ENCODE data around the gene STK25.
"Not testable (repeated sequence)": the region's sequence is repeated elsewhere in the genome, so short reads cannot be mapped to it uniquely, and the experiment has no call there.

The STK25 gene

DNA sequence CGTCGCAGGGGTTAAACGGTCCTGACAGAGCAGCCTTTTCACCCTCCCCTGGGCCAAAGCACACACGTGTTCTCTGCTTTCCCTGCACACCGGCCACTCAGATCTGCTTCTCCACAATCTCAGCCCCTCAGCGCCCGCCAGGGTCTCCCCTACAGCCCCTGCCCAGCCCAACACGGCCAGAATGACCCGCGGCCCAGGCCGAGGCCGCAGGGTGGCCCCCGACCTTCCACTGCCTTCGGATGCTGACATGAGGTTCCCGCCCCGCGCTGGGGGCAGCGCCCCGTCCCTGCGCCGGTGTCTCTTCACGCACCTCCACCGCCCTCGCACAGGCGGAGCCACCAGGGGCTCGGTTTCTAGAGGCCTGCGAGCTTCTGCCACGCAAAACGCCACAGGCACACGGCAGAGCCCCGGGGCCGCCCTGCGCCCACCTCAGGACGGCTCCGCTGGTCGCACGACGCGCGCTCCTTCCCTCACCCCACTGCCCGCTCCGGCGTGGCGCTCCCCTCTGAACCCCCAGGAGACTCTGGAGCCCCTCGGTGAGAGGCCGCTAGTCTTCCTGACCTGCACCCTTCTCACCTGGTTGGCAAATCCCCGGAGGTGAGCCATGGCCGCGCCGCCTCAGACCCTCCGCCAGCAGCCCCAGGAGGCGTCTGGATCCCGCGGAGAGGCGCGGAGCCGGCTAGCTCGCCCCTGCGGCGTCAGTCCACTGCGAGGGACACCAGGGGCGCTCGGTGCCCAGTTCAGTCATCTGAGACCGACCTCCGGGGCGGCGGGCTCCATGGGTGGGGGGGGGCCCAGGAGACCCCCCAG, 749 bp downstream of the STK25 start:
- peak; percentile 24 to 27 for DNase-seq

GRCh38 chr2:241506793-241507429, 1.5 kb downstream of the STK25 start:
- DNase-seq, result no peak

DNA sequence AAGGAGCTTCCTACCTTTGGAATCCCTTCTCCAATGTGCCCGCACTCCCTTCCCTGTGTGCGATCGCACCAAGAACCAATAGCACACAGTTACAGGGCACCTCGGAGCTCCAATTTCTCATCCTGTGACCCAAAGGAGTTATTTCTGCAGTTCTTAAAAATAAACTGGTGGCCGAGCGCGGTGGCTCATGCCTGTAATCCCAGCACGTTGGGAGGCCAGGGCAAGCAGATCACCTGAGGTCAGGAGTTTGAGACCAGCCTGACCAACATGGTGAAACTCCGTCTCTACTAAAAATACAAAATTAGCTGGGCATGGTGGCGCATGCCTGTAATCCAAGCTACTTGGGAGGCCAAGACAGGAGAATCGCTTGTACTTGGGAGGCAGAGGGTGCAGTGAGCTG, 2.1 kb downstream of the STK25 start:
- not testable (repeated sequence) for DNase-seq

- no peak for DNase-seq
Observed at GRCh38 chr2:241505781-241506201, 2.6 kb downstream of the STK25 start.

GRCh38 chr2:241505086-241505780, 3.2 kb downstream of the STK25 start:
- no peak for DNase-seq

DNA sequence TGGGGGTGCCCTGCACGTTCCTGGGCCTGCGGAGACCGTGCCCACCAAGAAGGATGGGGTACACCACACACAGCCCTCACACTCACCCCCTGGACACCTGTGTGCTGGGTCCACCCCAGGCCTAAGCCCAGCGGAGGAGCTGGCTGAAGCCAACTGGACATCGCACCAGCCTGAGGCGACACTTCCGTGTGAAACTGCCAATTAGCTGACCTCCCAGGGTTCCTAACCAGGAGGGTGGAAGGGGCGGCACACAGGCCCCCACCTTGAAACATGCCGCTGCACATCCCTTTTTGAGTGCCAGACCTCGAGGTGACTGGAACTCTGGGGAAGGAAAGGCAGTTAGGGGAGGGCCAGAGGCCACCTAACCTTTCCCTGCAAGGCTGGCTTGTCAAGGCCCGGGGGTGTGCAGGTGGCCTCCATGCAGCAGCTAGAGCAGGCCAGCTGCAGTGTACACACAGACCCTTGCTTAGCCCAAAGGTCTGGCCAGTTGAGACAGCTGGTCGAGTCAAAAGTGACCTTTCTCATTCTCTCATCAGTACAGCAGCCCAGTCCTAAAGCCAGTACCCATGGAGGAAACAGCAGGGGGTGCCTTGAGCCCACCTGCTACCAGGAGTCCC, 4.5 kb downstream of the STK25 start:
- no peak for DNase-seq

- no peak for DNase-seq
Observed at GRCh38 chr2:241502281-241502680, 6.1 kb downstream of the STK25 start.

DNA sequence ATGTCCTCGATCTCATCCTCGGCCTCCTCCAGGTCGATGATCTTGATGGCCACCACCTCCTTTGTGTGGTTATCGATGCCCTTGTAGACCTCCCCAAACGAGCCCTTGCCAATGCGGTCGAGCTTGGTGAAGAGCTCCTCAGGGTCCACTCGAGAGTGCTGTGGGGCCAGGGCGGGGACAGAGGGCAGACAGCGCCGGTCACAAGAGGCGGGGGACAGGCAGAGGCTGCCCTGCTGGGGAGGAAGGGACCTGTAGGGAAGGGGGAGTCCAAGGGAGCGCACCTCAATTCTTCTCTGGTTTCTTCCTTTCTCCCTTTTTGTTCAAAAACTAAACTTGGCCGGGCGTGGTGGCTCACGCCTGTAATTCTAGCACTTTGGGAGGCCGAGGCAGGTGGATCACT, 6.8 kb downstream of the STK25 start:
- DNase-seq, result no peak

DNA sequence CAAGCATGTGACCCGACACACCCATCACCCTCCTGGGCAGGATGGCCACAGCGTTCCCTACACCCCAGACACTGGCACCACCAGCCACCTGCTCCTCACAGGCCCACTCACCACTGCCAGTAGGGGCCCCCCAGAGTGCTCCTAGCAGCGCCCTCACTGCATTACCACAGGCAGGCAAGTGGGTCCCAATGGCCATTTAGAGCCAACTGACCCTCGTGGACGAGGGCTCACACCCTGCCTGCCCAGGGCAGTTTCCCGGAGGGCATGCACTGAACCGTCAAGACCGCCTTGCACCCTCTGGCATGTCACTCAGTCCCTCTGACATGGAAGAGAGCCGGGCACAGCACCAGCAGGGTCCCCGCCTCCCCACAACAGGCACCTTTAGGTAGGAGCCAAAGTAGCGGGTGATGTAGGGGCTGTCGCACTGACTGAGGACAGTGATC, 7.3 kb downstream of the STK25 start:
- no peak for DNase-seq

DNA sequence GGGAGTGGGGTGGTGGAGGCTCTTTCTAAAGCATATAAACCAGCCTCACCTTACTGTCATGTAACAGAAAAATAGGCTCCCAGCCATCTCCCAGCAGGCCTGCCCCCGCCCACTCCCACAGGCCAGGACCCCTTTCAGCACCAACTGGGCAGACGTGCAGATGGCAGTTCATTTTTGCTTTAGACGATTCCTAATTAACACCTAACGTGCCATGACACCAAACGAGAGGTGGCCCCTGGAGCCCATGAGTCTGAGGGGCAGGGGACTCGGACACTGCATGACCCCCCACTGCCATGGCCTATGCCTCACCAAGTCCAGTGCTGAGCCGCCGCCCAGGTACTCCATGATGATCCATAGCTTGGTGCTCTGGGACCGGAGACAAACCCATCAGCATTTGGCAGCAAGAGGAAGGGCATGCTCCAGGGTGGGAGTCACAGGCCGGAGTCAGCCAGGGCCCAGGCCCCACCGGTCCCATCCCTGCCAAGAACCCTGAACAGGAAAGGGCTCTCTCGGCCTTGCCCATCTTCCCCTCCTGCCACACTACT, 7.9 kb downstream of the STK25 start:
- no peak for DNase-seq

DNA sequence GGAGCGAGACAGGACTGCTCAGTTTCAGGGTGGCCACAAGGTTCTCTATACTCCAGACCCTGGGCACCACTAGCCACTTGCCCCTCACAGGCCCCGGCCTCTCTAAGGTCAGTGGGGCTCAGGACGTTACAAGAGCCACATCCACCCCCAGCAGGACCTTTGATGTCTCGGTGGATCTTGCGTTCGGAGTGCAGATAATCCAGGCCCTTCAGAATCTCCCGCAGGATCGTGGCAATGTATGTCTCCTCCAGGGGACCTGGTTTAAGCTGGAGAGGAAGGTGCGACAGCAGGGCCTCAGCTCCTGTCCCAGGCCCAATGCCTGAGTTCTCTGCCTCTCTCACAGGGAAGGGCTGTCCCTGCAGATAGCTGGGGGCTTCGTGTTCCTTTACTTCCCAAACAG, 8.4 kb downstream of the STK25 start:
- DNase-seq, result no peak

- DNase-seq, result no peak
Observed at GRCh38 chr2:241499146-241499965, 9.0 kb downstream of the STK25 start.

DNA sequence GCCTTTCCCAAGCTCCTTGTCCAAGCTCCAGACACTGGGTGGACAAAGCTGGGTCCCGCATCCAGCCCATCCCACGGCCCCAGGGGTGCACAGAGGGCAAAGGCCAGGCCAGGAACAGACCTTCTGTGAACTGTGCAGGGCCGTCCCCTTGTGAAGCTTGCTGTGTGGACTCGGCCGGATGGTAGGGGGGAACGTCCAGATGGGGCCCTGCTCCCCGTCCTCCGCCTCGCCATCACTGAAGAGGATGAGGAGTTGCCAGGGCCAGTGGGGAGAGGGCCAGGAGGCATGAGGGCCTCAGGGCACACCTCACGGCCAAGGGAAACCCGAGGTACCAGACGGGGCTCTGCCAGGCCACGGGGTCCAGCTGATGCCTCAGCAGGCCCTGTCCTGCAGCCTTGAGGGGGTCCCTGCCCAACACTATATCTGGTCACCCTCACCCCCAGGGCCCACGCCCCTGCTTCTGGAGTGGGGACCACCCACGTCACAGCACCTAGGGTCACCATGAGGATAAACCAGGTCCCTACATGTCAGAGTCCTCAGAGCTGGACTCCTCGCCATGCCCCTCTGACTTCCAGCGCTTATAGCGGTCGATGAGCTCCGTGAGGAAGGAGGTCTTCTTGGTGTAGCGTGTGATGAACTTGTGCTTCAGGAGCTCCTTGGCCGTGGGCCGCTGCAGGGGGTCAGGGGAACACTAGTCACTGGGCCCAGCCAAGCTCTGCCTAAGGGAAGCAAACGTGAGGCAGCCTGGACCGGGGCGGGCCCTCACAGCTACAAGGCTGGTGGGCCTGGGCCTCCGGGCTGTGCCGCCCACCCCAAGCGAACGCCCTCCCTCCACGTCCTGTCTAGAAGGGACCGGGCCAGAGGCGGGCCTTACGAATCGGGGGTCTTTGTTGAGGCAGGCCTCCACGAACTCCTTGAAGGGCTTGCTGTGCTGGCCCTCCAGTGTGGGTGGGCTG, 10.0 kb downstream of the STK25 start:
- no peak for DNase-seq

DNA sequence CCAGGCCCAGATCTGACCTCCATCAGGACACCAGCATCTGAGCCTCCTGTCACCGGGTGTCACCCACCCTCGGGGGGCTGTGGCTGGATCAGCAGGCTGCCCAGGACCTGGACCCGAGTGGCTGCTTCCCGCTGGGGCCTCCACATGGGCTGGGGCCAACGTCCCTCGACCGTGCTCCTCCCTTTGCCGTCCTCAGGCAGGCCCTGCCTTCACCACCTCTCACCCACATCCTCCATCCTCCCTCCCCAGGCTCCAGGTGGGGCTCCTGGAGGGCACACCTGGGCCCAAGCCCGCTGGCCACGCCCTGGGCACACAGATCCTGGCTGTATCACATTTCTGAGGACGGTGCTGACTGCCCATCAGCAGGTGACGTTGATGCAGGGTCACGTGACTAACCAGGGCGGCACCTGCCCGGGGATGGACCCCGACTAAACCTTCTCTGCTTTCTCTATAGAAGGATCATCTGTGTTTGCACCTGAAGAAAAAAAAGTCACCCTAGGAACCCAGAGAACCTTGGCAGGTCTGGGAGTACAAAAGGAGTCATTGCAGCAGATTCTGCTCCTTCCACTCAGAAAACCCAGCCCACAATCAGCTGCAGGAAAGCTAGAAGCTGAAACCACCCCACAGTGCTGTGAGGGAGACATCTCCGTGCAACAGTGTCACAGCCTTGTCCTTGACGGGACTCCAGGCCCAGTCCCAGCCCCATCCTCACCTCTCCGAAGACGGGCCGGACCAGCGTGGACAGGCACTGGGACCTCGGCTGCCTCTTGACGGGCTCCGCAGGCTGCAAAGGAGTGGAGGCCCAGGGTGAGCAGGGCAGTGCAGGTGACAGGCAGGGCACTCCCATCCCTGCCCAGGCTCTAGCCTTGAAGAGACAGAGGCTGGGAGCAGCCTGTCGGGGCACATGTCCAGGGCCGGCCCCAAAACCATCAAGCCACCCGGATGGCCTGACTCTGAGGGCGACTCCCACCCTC, 11.2 kb downstream of the STK25 start:
- no peak for DNase-seq

DNA sequence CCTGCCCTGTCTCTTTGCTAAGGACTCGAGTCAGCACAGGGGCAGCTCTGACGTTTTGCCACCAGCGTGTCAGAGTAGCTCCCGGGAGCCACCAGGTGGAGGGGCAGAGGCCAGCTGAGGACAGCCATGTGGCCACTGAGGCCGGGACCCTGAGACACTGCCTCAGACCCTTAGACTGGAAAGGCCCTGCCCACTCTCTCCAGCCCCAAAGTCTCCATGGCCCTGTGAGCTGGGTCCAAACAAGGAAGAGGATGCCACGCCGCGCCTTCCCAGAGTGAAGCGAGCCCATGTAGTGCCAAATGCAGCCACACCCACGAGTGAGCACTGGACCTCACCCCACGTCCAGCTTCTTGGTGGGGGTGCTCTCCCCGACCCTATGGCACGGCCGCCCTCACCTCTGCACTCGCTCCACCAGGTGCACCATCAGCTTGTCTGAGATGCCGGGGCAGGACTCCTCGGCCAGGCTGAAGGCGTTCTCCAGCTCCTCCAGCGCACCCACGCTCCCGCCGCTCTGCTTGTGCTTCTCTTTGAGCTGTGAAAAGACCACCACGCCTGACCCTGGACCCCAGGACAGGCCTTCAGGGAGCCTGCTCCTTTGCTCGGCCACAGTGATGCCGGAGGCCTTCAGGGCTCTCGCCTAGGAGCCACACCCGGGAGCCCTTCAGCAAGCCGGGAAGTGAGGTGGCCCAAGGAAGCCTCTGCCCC, 12.2 kb downstream of the STK25 start:
- no peak for DNase-seq

GRCh38 chr2:241495172-241496002, 13.0 kb downstream of the STK25 start:
- no peak for DNase-seq

GRCh38 chr2:241494311-241494908, 14.0 kb downstream of the STK25 start:
- DNase-seq, result no peak

GRCh38 chr2:241493092-241493491, 15.3 kb downstream of the STK25 start:
- DNase-seq, result no peak

All from stimulated activated CD4-positive, alpha-beta T cell treated with anti-CD3 and anti-CD28 coated beads, Interleukin-4, amount 100 ng/mL, for 4 hours (primary cell).